SW480 (cell line): ENCODE results near the gene WASF2.
"Not testable (repeated sequence)": the region's sequence is repeated elsewhere in the genome, so short reads cannot be mapped to it uniquely, and the experiment has no call there.

Experiments used
- DNase-seq: peaks from one replicate; pipeline ENCODE4 v3.0.0-alpha.2; 2016; ENCODE audit warnings: low spot score

The WASF2 gene

DNA sequence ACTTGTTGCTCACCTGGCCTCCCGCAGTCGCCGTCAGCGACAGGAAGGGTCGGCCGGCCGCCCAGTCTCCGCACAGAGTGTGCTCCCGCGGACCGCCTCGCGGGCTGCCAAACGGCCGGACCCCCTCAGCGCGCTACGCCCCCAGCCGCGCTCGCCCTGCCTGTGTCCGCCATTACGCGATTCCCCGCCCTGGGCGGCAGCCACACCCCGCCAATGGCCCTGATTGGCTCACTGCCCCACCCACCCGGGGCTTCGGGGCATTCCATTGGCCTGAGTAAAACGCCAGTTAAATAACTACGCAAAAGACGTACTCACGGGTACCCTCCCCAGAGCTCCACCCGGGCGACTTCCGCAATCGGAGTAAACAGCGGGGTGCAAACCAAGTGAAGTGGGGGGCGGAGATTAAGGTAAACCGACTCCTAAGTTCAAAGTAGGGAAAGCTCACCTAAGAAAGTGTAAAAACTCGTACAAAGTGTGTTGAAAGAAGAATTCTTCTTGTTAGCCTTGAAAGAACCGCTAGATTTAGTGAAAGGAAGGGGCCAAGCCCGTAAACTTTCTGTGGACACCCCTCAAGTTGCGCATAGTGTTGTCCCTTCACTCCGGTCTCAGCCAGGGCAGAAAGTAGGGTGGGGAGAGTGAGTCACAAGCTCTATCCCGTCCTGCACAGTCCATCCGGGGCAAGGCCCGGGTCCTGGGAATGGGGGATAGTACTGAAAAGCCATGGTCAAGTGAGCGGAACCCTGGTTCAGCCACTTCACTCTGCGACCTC is at the start of gene WASF2:
TSS of gene WASF2 (minus strand) at position 195 of the 769 bp plus-strand sequence. CDS start 61,277 bp downstream, outside the sequence.
- DNase-seq: peak; percentile 94

DNA sequence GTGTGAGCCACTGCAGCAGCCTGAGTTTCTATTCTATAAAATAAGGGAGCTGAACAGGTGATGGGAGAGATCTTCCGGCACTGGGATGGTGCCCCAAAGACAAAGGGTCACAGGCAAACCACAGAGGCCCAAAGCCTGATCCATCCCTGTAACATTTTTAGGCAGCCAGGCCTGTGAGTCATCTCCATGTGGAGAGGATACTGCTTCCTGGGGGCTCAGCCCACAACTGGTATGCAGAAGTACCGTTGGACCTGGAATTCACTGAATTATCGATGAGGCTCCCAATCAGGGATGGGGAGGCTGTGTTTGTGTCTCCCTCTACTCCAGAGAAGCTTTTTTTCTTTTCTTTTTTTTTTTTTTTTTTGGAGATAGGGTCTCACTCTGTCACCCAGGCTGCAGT is 48.8 kb upstream of the WASF2 start:
- DNase-seq: peak; percentile 90

DNA sequence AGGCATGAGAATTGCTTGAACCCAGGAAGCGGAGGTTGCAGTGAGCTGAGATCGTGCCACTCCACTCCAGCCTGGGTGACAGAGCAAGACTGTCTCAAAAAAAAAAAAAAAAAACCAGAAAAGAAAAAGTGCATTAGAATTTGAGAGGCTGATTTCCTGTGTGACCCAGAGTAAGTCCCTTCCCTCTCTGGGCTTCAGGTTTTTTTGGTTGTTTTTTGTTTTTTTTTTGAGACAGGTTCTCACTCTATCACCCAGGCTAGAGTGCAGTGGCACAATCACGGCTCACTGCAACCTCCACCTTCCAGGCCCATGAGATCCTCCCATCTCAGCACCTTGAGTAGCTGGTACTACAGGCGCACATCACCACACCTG is 48.3 kb upstream of the WASF2 start:
- DNase-seq: not testable (repeated sequence)

DNA sequence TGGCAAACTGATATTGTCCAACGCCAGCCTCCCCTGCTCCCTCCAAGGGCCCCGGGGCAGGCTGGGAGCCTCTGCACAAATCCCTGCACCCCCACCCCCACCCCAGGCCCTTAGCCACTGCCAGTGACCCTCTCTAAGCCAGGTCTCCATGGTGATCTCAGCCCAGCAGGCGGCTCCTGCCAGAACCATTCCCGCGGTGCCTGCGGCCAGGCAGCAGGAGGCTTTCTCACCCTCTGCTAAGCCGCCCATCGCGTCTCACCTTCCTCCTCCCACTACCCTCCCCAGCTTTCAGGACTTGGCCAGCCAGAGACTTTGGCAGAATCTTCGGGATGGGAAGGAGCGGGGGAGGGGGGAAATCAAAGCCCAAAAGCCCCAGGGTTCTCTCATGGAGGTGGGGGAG is 46.8 kb upstream of the WASF2 start:
- no peak for DNase-seq

DNA sequence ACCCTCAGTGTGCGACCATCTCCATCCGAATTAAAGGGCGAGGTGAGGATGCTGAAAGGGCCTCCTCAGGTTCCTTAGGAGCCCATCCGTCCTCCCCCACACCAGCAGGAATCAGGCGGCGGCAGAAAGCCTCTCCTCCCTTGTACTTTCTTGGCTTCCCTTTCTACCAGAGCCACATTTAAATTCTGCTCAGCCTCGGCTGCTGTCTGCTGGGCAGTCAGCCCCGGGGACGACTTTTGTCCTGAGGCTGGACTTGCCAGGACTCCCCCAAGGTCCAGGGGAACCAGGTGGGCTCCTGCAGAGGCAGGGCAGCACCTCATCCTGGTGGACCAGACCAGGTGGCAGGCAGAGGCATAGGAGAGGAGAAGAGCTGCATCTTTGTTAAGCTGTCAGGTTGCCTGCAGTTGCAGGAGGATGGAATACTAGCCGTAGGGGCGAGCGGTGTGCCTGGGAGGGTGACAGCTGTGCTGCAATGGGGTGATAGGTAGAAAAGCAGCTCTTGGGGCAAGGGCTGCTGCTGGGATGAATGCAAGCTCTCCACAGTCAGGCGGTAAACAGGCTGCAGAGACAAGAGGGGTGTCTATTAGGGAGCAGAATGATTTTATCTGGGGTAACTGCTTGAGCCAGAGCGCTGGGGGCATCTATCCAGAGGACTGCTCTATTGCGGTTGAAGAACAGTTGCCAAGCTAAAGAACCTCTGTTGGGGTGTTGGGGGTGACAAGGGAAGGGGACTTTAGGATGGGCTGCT is 46.2 kb upstream of the WASF2 start:
- DNase-seq: no peak

DNA sequence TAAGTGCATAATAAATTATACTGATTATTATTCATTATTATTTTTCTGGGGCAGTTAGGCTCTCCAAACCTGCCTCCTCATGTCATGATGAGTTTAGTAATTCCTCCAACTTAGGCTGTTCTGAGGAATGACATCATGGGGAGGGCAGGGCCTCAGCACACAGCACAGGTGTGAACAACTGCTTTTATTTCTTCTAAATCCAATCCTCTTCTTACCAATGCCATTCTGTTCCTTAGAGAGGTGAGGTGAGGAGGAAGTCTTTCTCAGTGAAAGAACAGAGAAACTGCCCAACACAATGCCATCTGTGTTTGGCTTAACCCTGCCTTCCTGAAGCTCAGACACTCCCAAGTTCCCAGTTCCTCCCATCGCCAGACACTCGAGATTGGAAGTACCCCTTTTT is 45.4 kb upstream of the WASF2 start:
- no peak for DNase-seq

- no peak for DNase-seq
Measured at GRCh38 chr1:27531959-27532685, 42.2 kb upstream of the WASF2 start.

DNA sequence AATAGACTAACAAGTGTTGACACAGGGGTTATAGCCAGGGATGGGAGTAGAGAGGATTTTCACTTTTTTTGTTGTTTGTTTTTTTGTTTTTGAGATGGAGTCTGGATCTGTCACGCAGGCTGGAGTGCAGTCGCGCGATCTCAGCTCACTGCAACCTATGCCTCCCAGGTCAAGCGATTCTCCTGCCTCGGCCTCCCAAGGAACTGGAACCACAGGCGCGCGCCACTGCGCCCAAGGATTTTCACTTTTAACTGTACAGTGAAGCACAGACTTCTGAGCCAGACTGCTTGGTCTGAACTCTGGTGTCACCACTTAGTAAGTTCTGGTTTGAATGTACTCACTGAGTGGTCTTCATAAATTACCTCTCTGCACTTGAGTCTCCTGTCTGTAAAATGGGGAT is 40.2 kb upstream of the WASF2 start:
- no peak for DNase-seq

- no peak for DNase-seq
Measured at GRCh38 chr1:27529704-27530018, 39.7 kb upstream of the WASF2 start.

GRCh38 chr1:27528818-27529703 is 39.1 kb upstream of the WASF2 start:
- DNase-seq: no peak

DNA sequence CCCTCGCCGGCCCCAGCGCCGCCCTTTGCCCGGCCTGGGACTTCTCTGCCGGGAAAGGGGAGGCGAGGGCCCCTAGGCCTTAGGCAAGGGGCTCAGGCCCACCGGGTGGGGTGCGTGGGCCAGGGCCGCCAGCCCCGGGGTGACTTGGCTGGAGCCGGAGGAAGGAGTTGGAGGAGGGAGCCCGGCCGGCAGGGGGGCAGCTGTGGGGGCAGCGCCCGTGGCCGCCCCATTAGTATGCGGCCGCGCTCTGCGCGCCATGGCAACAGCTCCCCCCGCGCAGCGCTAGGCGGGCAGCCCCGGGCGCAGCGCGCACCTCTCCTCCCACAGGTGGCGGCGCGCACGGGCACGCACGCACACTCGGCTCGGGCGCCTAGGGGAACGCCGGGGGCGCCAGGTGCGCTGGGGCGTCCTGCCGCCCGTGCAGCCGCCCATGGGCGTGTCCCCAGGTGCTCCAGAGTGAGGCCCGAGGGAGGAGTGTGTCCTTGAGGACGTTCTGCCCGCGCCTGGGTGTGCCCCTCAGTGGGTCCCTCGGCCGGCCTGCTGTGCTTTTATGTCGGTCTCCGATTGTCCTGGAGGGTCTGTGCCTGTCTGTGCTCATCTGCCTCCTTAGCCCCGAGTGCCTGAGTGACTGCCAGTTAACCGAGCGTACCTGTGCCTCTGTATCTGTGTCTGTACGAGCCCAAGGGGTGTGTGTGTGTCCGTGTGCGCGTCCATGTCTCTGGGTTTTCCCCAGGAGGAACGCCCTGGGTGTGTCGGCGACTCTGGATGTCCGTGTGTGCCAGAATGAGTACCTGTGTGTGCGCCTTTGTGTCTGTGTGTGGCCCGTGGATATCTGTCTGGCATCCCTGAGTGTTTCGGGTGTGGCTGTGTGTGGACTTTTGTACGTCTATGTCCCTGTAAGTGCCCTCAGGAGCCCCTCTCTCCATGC is 38.2 kb upstream of the WASF2 start:
- peak; percentile 88 for DNase-seq

- peak; percentile 61 for DNase-seq
Measured at GRCh38 chr1:27527223-27527889, 37.4 kb upstream of the WASF2 start.

GRCh38 chr1:27526569-27527222 is 36.7 kb upstream of the WASF2 start:
- DNase-seq: no peak

GRCh38 chr1:27525296-27526272 is 35.6 kb upstream of the WASF2 start:
- DNase-seq: peak; percentile 60

DNA sequence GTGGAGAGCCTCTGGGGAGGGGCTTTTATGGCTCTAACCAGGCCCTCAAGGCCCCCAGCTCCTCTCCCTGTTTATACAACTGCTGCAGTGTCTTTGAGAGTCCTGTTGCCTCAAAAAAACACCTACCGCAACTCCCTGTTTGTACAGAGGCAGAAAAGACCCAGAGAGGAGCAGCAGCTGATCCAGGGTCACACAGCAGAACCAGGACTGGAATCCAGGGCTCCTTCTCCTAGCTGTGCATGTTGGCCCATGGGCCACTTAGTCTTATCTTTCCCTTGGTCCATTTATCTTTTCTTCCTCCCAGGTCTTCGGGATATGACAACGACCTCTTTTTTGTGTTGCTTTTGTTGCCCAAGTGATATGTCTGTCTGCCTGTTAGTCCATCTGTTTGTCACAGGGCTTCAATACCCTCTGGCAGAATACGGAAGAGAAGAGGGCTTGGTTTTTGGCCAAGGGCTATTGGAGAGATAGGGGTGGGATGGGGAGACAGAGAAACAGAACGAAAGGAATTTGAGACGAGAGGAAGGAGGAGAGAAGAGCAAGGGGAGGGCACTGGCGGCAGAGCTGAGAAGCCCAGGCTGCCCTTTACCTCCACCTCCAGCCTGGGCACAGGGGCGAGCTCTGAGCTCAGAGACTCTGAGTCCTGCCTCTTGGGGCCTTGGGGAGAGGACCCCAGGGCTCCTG is 33.5 kb upstream of the WASF2 start:
- DNase-seq: no peak

- no peak for DNase-seq
Measured at GRCh38 chr1:27522432-27523336, 32.7 kb upstream of the WASF2 start.
